Adrenal gland (tissue), 5 donors: ENCODE data around the gene PRPF19.

Source experiments
- POLR2A ChIP-seq, 2 donors: fragments of 450-650 bp; IDR thresholded peaks; one replicate each; pipeline ENCODE4 v1.6.1; 2017; ENCODE audit warnings: antibody characterized with exemption in 2 of 2, mild to moderate bottlenecking in 2 of 2, moderate library complexity in 1 of 2
- TF ChIP-seq, protein P1 (sequence below), 6 experiments: fragments of 450-650 bp in 4 of 6; fragments of 200-600 bp in 2 of 6; sonication (generic) in 1 of 6; IDR thresholded peaks; 1 replicate in 5 of 6; 2 replicates in 1 of 6; pipeline versions ENCODE4 v1.5.1 to v1.8.0; 2016 to 2021; ENCODE audit warnings: antibody characterized with exemption in 6 of 6, mild to moderate bottlenecking in 2 of 6, moderate library complexity in 1 of 6
- donor health status: DM: no; HTN: no; CAD: no.

DNA sequence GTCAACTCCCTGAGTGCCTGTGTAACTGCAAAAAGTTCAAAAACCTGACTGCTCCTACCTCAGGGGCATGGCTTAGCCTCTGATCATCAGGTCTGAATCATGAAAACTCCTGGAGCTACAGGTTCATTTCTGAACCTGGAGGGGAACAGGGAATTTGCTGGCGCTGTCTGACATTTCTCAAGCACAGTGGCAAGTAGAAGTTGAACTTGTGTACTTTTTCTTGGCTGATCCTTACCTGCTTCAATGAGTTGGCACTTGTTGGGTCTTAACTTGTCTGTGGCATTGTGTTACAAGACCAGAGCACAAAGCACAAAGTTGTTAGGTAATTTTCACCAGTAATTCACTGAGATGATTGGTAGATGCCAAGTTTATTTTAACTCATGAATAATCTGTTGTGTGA, 10.9 kb upstream of the PRPF19 start:
- TF ChIP-seq, protein P1, sequence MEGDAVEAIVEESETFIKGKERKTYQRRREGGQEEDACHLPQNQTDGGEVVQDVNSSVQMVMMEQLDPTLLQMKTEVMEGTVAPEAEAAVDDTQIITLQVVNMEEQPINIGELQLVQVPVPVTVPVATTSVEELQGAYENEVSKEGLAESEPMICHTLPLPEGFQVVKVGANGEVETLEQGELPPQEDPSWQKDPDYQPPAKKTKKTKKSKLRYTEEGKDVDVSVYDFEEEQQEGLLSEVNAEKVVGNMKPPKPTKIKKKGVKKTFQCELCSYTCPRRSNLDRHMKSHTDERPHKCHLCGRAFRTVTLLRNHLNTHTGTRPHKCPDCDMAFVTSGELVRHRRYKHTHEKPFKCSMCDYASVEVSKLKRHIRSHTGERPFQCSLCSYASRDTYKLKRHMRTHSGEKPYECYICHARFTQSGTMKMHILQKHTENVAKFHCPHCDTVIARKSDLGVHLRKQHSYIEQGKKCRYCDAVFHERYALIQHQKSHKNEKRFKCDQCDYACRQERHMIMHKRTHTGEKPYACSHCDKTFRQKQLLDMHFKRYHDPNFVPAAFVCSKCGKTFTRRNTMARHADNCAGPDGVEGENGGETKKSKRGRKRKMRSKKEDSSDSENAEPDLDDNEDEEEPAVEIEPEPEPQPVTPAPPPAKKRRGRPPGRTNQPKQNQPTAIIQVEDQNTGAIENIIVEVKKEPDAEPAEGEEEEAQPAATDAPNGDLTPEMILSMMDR (IDR thresholded peaks at IDR 0.05) = no peak
- TF ChIP-seq POLR2A (IDR thresholded peaks at IDR 0.05) = no peak
